IMR-90 (cell line): ENCODE results near the gene SLC35F3.

ENCODE experiments used
- MAZ ChIP-seq: IDR thresholded peaks from 2 replicates; pipeline ENCODE4 v1.6.1; 2012; ENCODE audit warnings: low read depth, mild to moderate bottlenecking, low read length, improper control_type of control experiment, moderate library complexity, borderline replicate concordance
- TF ChIP-seq, protein P1 (sequence below): conservative IDR thresholded peaks from 2 replicates; pipeline ENCODE4 v1.5.1; 2012; ENCODE audit warnings: mild to moderate bottlenecking, low read depth, low read length, improper control_type of control experiment

DNA sequence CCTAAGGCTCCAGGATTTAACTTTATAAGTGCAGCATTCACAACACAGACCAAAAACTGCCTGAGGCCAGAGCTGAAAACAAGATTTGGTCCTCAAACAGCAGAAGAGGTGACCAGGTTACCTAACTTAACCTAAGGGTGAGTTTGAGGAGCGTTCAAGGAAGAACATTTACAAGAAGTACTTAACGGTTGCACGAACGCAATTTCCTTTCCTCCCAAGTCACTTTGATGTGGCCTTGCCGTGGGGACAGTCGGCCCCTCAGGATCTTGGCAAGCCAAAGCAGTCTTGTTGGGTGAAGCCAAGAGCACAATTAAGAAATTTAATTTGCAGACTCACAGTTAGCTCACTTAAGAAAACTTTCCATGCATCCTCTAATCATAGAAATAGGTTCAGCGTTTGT lies 266.1 kb downstream of the SLC35F3 start:
- no peak for TF ChIP-seq MAZ
- TF ChIP-seq, protein P1, sequence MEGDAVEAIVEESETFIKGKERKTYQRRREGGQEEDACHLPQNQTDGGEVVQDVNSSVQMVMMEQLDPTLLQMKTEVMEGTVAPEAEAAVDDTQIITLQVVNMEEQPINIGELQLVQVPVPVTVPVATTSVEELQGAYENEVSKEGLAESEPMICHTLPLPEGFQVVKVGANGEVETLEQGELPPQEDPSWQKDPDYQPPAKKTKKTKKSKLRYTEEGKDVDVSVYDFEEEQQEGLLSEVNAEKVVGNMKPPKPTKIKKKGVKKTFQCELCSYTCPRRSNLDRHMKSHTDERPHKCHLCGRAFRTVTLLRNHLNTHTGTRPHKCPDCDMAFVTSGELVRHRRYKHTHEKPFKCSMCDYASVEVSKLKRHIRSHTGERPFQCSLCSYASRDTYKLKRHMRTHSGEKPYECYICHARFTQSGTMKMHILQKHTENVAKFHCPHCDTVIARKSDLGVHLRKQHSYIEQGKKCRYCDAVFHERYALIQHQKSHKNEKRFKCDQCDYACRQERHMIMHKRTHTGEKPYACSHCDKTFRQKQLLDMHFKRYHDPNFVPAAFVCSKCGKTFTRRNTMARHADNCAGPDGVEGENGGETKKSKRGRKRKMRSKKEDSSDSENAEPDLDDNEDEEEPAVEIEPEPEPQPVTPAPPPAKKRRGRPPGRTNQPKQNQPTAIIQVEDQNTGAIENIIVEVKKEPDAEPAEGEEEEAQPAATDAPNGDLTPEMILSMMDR = no peak
